22Rv1 (cell line): ENCODE results near the gene DBNDD2.

Source experiments
- H3K27ac ChIP-seq: fragments of 450-650 bp; 2 replicates; pipeline ENCODE4 v1.5.1; 2017
- CTCF ChIP-seq: fragments of 450-650 bp; IDR thresholded peaks from 2 replicates; pipeline ENCODE4 v1.5.1; 2017; ENCODE audit warnings: mild to moderate bottlenecking
- ZFX ChIP-seq: fragments of 450-650 bp; IDR thresholded peaks from 2 replicates; pipeline ENCODE4 v1.6.1; 2017; ENCODE audit warnings: antibody characterized with exemption, borderline replicate concordance

The DBNDD2 gene

GRCh38 chr20:45390931-45391330 is 17.2 kb upstream of the DBNDD2 start:
- TF ChIP-seq ZFX = no peak
- TF ChIP-seq CTCF = no peak
- no peak overlapping the region for H3K27ac ChIP-seq

GRCh38 chr20:45391559-45391958 is 16.5 kb upstream of the DBNDD2 start:
- TF ChIP-seq ZFX (no peak), CTCF (no peak)
- H3K27ac ChIP-seq = no peak overlapping the region

GRCh38 chr20:45392733-45393132 is 15.4 kb upstream of the DBNDD2 start:
- TF ChIP-seq CTCF = no peak
- TF ChIP-seq ZFX = no peak
- no peak overlapping the region for H3K27ac ChIP-seq

GRCh38 chr20:45394221-45395113 is 13.6 kb upstream of the DBNDD2 start:
- no peak overlapping the region for H3K27ac ChIP-seq
- TF ChIP-seq ZFX = no peak
- no peak for TF ChIP-seq CTCF

- TF ChIP-seq CTCF = no peak
- TF ChIP-seq ZFX = no peak
- no peak overlapping the region for H3K27ac ChIP-seq
Measured at GRCh38 chr20:45395114-45395415, 13.0 kb upstream of the DBNDD2 start.

GRCh38 chr20:45399018-45399417 is 9.1 kb upstream of the DBNDD2 start:
- TF ChIP-seq ZFX = no peak
- no peak for TF ChIP-seq CTCF
- H3K27ac ChIP-seq = no peak overlapping the region

- TF ChIP-seq ZFX (no peak), CTCF (no peak)
- no peak overlapping the region for H3K27ac ChIP-seq
Measured at GRCh38 chr20:45400346-45401031, 7.6 kb upstream of the DBNDD2 start.
